NCI-H2227 (cell line): ENCODE data around the gene EPHA3.

Experiments used
- DNase-seq: peaks from one replicate; lab custom pipeline; 2025; ENCODE audit not compliant: unreplicated experiment; lab: John Stamatoyannopoulos, UW

Gene EPHA3

DNA sequence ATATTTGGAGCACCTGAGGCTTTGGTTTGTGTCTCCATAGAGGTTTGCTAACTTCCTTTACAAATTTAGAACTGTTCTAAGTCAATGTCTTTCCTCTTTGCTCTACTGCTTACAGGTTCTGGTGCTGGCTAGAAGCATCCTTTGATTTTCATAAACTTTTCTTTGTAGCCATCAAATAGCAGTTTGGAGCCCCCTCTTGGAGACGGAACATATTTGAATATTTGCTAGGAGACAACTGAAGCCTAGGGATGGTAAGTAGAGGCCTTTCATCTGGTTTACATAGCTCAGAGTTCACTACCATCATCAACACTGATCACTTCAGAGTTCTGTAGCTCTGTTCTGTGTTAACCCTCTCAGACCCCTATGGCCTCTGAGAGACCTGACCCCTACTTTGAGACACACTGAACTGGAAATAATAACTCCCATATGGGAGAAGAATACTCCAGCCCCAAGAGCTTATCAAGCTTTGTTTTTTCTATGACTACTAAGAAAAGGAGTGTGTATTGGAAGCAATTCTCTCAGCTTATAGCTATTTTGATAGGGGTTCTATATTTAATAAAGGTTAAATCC is 420.4 kb downstream of the EPHA3 start:
- no peak for DNase-seq
